HEK293T (cell line): ENCODE measurements around the gene PLCB2.

ENCODE experiments used
- CTCF ChIA-PET: fragments of 350-600 bp; formaldehyde crosslinking; extraction: SDS; loops from one replicate; lab custom pipeline; 2021; ENCODE audit warnings: antibody characterized with exemption, inconsistent platforms; lab: Yijun Ruan, JAX
- POLR2A ChIA-PET: fragments of 350-600 bp; formaldehyde crosslinking; extraction: SDS; loops from one replicate; lab custom pipeline; 2020; ENCODE audit warnings: antibody characterized with exemption, inconsistent platforms; lab: Yijun Ruan, JAX
- DNase-seq: peaks from one replicate; pipeline ENCODE4 v3.0.0; 2012; ENCODE audit warnings: mixed read lengths; ENCODE audit errors: extremely low spot score
- ARNT ChIP-seq: fragments of 450-650 bp; IDR thresholded peaks from 2 replicates; pipeline ENCODE4 v1.6.1; 2017; ENCODE audit warnings: mild to moderate bottlenecking
- BHLHE40 ChIP-seq: fragments of 450-650 bp; IDR thresholded peaks from 2 replicates; pipeline ENCODE4 v1.6.1; 2016; ENCODE audit warnings: mild to moderate bottlenecking, moderate library complexity, borderline replicate concordance
- CTBP1 ChIP-seq: fragments of 450-650 bp; IDR thresholded peaks from 2 replicates; pipeline ENCODE4 v1.6.1; 2016; ENCODE audit warnings: borderline replicate concordance
- ELF4 ChIP-seq: fragments of 450-650 bp; IDR thresholded peaks from 2 replicates; pipeline ENCODE4 v1.6.1; 2017; ENCODE audit warnings: antibody characterized with exemption
- FOXA1 ChIP-seq: fragments of 450-650 bp; IDR thresholded peaks from 2 replicates; pipeline ENCODE4 v1.6.1; 2016; ENCODE audit warnings: mild to moderate bottlenecking
- FOXK2 ChIP-seq: fragments of 450-650 bp; IDR thresholded peaks from 2 replicates; pipeline ENCODE4 v1.6.1; 2016; ENCODE audit warnings: mild to moderate bottlenecking
- FOXM1 ChIP-seq: fragments of 450-650 bp; IDR thresholded peaks from 2 replicates; pipeline ENCODE4 v1.6.1; 2017; ENCODE audit warnings: mild to moderate bottlenecking, borderline replicate concordance
- HDGF ChIP-seq: fragments of 450-650 bp; IDR thresholded peaks from 2 replicates; pipeline ENCODE4 v1.6.1; 2017; ENCODE audit warnings: antibody characterized with exemption, borderline replicate concordance
- L3MBTL2 ChIP-seq: fragments of 450-650 bp; conservative IDR thresholded peaks from 2 replicates; pipeline ENCODE4 v1.6.1; 2016; ENCODE audit warnings: mild to moderate bottlenecking
- LEF1 ChIP-seq: fragments of 450-650 bp; IDR thresholded peaks from 2 replicates; pipeline ENCODE4 v1.6.1; 2017; ENCODE audit warnings: mild to moderate bottlenecking, borderline replicate concordance
- NFRKB ChIP-seq: fragments of 450-650 bp; IDR thresholded peaks from 2 replicates; pipeline ENCODE4 v1.6.1; 2016; ENCODE audit warnings: mild to moderate bottlenecking, moderate library complexity
- PKNOX1 ChIP-seq: fragments of 450-650 bp; IDR thresholded peaks from 2 replicates; pipeline ENCODE4 v1.6.1; 2016
- SP1 ChIP-seq: fragments of 450-650 bp; IDR thresholded peaks from 2 replicates; pipeline ENCODE4 v1.6.1; 2017
- SUZ12 ChIP-seq: fragments of 450-650 bp; IDR thresholded peaks from 2 replicates; pipeline ENCODE4 v1.6.1; 2016; ENCODE audit warnings: mild to moderate bottlenecking
- TARDBP ChIP-seq: fragments of 450-650 bp; IDR thresholded peaks from 2 replicates; pipeline ENCODE4 v1.6.1; 2016
- ZNF384 ChIP-seq: fragments of 450-650 bp; IDR thresholded peaks from 2 replicates; pipeline ENCODE4 v1.6.1; 2016

Gene PLCB2

GRCh38 chr15:40270246-40270995 is 37.3 kb downstream of the PLCB2 start:
- TF ChIP-seq HDGF, result no peak
- no peak for TF ChIP-seq TARDBP
- TF ChIP-seq FOXK2, result no peak
- no peak for TF ChIP-seq PKNOX1
- no peak for TF ChIP-seq CTBP1
- TF ChIP-seq FOXA1, result no peak
- TF ChIP-seq L3MBTL2, result no peak
- no peak for TF ChIP-seq LEF1
- no peak for TF ChIP-seq BHLHE40
- no peak for TF ChIP-seq ZNF384
- TF ChIP-seq SUZ12, result no peak
- no peak for TF ChIP-seq FOXM1
- TF ChIP-seq ELF4, result no peak
- TF ChIP-seq NFRKB, result no peak
- no peak for TF ChIP-seq SP1
- no peak for TF ChIP-seq ARNT
- CTCF ChIA-PET, result interaction anchor here (1.0 to 1.3 kb wide), 3 partner anchors 9 to 225 kb away, joined by 3 to 6 read pairs (median 6); no protein-coding TSS in a partner anchor
- POLR2A ChIA-PET, result no interaction called here
- no peak for DNase-seq

GRCh38 chr15:40269604-40270003 is 38.1 kb downstream of the PLCB2 start:
- ChIA-PET POLR2A (no interaction called here), CTCF (interaction anchor here (1.0 to 1.3 kb wide), 3 partner anchors 10 to 224 kb away, joined by 3 to 6 read pairs (median 6); no protein-coding TSS in a partner anchor)
- DNase-seq, result no peak
- no peak for TF ChIP-seq FOXK2

GRCh38 chr15:40267670-40268069 is 40.1 kb downstream of the PLCB2 start:
- TF ChIP-seq PKNOX1, result no peak
- TF ChIP-seq ELF4, result no peak
- no peak for TF ChIP-seq HDGF
- TF ChIP-seq CTBP1, result no peak
- TF ChIP-seq ZNF384, result no peak
- TF ChIP-seq BHLHE40, result no peak
- no peak for TF ChIP-seq LEF1
- no peak for TF ChIP-seq FOXK2
- no peak for TF ChIP-seq L3MBTL2
- no peak for TF ChIP-seq SUZ12
- TF ChIP-seq FOXA1, result no peak
- no peak for TF ChIP-seq FOXM1
- TF ChIP-seq NFRKB, result no peak
- TF ChIP-seq SP1, result no peak
- TF ChIP-seq TARDBP, result no peak
- no peak for TF ChIP-seq ARNT
- ChIA-PET POLR2A (interaction anchor here (1.1 kb wide), 1 partner anchor 29 kb away, joined by 3 read pairs; the partner anchor contains the start of gene PAK6), CTCF (interaction anchor here (0.6 to 1.5 kb wide), 4 partner anchors 12 to 100 kb away, joined by 3 to 6 read pairs (median 4); no protein-coding TSS in a partner anchor)
- no peak for DNase-seq

- no peak for TF ChIP-seq BHLHE40
- TF ChIP-seq FOXA1, result no peak
- no peak for TF ChIP-seq FOXM1
- TF ChIP-seq PKNOX1, result no peak
- no peak for TF ChIP-seq CTBP1
- no peak for TF ChIP-seq ZNF384
- no peak for TF ChIP-seq L3MBTL2
- no peak for TF ChIP-seq NFRKB
- no peak for TF ChIP-seq HDGF
- no peak for TF ChIP-seq ARNT
- TF ChIP-seq ELF4, result no peak
- no peak for TF ChIP-seq FOXK2
- TF ChIP-seq SUZ12, result no peak
- no peak for TF ChIP-seq SP1
- TF ChIP-seq TARDBP, result no peak
- no peak for TF ChIP-seq LEF1
- CTCF ChIA-PET, result interaction anchor here (1.5 kb wide), 1 partner anchor 12 kb away, joined by 4 read pairs; no protein-coding TSS in a partner anchor
- POLR2A ChIA-PET, result no interaction called here
- DNase-seq, result no peak
Observed at GRCh38 chr15:40266828-40267304, 40.9 kb downstream of the PLCB2 start.

- CTCF ChIA-PET, result no interaction called here
- TF ChIP-seq LEF1, result no peak
- no peak for TF ChIP-seq TARDBP
- TF ChIP-seq BHLHE40, result no peak
- TF ChIP-seq FOXK2, result no peak
- no peak for TF ChIP-seq L3MBTL2
- TF ChIP-seq ELF4, result no peak
- TF ChIP-seq ARNT, result no peak
- TF ChIP-seq ZNF384, result no peak
- no peak for TF ChIP-seq FOXA1
- TF ChIP-seq PKNOX1, result no peak
- no peak for TF ChIP-seq HDGF
- TF ChIP-seq FOXM1, result no peak
- TF ChIP-seq CTBP1, result no peak
- no peak for DNase-seq
- POLR2A ChIA-PET, result no interaction called here
Observed at GRCh38 chr15:40265875-40266274, 41.9 kb downstream of the PLCB2 start.
